H9 (cell line): ENCODE results near the gene CCDC27. TPM values are rescaled to one million over a fixed set of nuclear protein-coding genes. Genes with fewer than 3 reads are reported as not detected.

Source experiments
- DNase-seq: peaks from one replicate; pipeline ENCODE4 v3.0.0-alpha.2; 2017
- H2AFZ ChIP-seq: one replicate; pipeline ENCODE4 v1.6.1; 2013; ENCODE audit warnings: mild to moderate bottlenecking, low read length, control low read depth, moderate library complexity
- H2AK5ac ChIP-seq: 2 replicates; pipeline ENCODE4 v1.6.1; 2013; ENCODE audit warnings: low read length, control low read depth, mixed read lengths; ENCODE audit not compliant: insufficient read length
- H2BK120ac ChIP-seq: one replicate; pipeline ENCODE4 v1.6.1; 2013; ENCODE audit warnings: low read depth, mild to moderate bottlenecking, low read length, control low read depth, inconsistent platforms; ENCODE audit not compliant: poor library complexity, severe bottlenecking
- H2BK12ac ChIP-seq: 2 replicates; pipeline ENCODE4 v1.6.1; 2013; ENCODE audit warnings: low read length, control low read depth, mixed read lengths, low read depth; ENCODE audit not compliant: insufficient read length
- H2BK15ac ChIP-seq: 2 replicates; pipeline ENCODE4 v1.6.1; 2013; ENCODE audit warnings: low read depth, low read length, control low read depth
- H2BK20ac ChIP-seq: one replicate; pipeline ENCODE4 v1.6.1; 2013; ENCODE audit warnings: low read depth, mild to moderate bottlenecking, low read length, control low read depth, inconsistent platforms; ENCODE audit not compliant: poor library complexity, severe bottlenecking
- H2BK5ac ChIP-seq: 2 replicates; pipeline ENCODE4 v1.6.1; 2013; ENCODE audit warnings: low read length, control low read depth, mixed read lengths; ENCODE audit not compliant: insufficient read length
- H3K14ac ChIP-seq: 2 replicates; pipeline ENCODE4 v1.6.1; 2013; ENCODE audit warnings: low read length, control low read depth; ENCODE audit not compliant: insufficient read depth
- H3K18ac ChIP-seq: 2 replicates; pipeline ENCODE4 v1.6.1; 2013; ENCODE audit warnings: low read depth, mild to moderate bottlenecking, mixed read lengths, low read length, control low read depth; ENCODE audit not compliant: insufficient read length
- H3K23ac ChIP-seq: 2 replicates; pipeline ENCODE4 v1.6.1; 2013; ENCODE audit warnings: low read length, control low read depth, mixed read lengths, low read depth; ENCODE audit not compliant: insufficient read length
- H3K23me2 ChIP-seq: 2 replicates; pipeline ENCODE4 v1.6.1; 2013; ENCODE audit warnings: low read depth, mild to moderate bottlenecking, mixed read lengths, low read length, control low read depth; ENCODE audit not compliant: insufficient read length, poor library complexity, severe bottlenecking
- H3K27ac ChIP-seq: 2 replicates; pipeline ENCODE4 v1.5.1; 2013; ENCODE audit warnings: low read length, control low read depth, mixed read lengths, low read depth; ENCODE audit not compliant: insufficient read length
- H3K27me3 ChIP-seq: 2 replicates; pipeline ENCODE4 v1.6.1; 2013; ENCODE audit warnings: low read length, control low read depth, inconsistent platforms; ENCODE audit not compliant: insufficient read depth
- H3K4ac ChIP-seq: 2 replicates; pipeline ENCODE4 v1.6.1; 2013; ENCODE audit warnings: low read depth, mild to moderate bottlenecking, control low read depth, inconsistent platforms, low read length, moderate library complexity
- H3K4me1 ChIP-seq: 2 replicates; pipeline ENCODE4 v1.6.1; 2013; ENCODE audit warnings: low read length, control low read depth, inconsistent platforms; ENCODE audit not compliant: insufficient read depth
- H3K4me2 ChIP-seq: 2 replicates; pipeline ENCODE4 v1.6.1; 2013; ENCODE audit warnings: low read length, control low read depth, mixed read lengths; ENCODE audit not compliant: insufficient read length, insufficient read depth
- H3K56ac ChIP-seq: 2 replicates; pipeline ENCODE4 v1.6.1; 2013; ENCODE audit warnings: low read depth, mild to moderate bottlenecking, mixed read lengths, low read length, control low read depth; ENCODE audit not compliant: insufficient read length
- H3K79me1 ChIP-seq: 2 replicates; pipeline ENCODE4 v1.6.1; 2013; ENCODE audit warnings: low read depth, mild to moderate bottlenecking, moderate library complexity, low read length, control low read depth, inconsistent platforms; ENCODE audit not compliant: insufficient read depth, poor library complexity, severe bottlenecking
- H3K79me2 ChIP-seq: 2 replicates; pipeline ENCODE4 v1.6.1; 2013; ENCODE audit warnings: low read length, control low read depth, inconsistent platforms; ENCODE audit not compliant: insufficient read depth
- H3K9ac ChIP-seq: 2 replicates; pipeline ENCODE4 v1.6.1; 2013; ENCODE audit warnings: low read length, control low read depth, mixed read lengths; ENCODE audit not compliant: insufficient read length; ENCODE audit errors: extremely low read depth
- H3K9me3 ChIP-seq: one replicate; pipeline ENCODE4 v1.6.1; 2013; ENCODE audit warnings: low read depth, low read length, inconsistent platforms; ENCODE audit not compliant: control insufficient read depth
- H3T11ph ChIP-seq: one replicate; pipeline ENCODE4 v1.6.1; 2013; ENCODE audit warnings: mild to moderate bottlenecking, low read length, control low read depth, inconsistent platforms
- H4K20me1 ChIP-seq: one replicate; pipeline ENCODE4 v1.6.1; 2013; ENCODE audit not compliant: control insufficient read depth, insufficient read length, insufficient read depth
- H4K5ac ChIP-seq: 2 replicates; pipeline ENCODE4 v1.6.1; 2013; ENCODE audit warnings: low read depth, mild to moderate bottlenecking, mixed read lengths, low read length, control low read depth; ENCODE audit not compliant: insufficient read length
- H4K8ac ChIP-seq: replicated peaks from 2 replicates; pipeline ENCODE4 v1.6.1; 2013; ENCODE audit warnings: low read length, control low read depth, mixed read lengths, low read depth; ENCODE audit not compliant: insufficient read length
- H4K91ac ChIP-seq: 2 replicates; pipeline ENCODE4 v1.6.1; 2013; ENCODE audit warnings: low read depth, mild to moderate bottlenecking, moderate library complexity, mixed read lengths, low read length, control low read depth; ENCODE audit not compliant: insufficient read length
- H3K27ac Mint-ChIP-seq, 3 experiments: 2 replicates in 2 of 3; 3 replicates in 1 of 3; pipeline ENCODE4 v1.8.0; 2020 to 2021; ENCODE audit warnings: mixed read lengths in 3 of 3, mild to moderate bottlenecking in 1 of 3, moderate library complexity in 1 of 3
- H3K27me3 Mint-ChIP-seq: 2 replicates; pipeline ENCODE4 v1.8.0; 2021; ENCODE audit warnings: low read depth, mild to moderate bottlenecking, moderate library complexity, mixed read lengths
- H3K36me3 Mint-ChIP-seq, 3 experiments: 2 replicates in 2 of 3; 3 replicates in 1 of 3; pipeline ENCODE4 v1.8.0; 2020 to 2021; ENCODE audit warnings: low read depth in 3 of 3, mixed read lengths in 3 of 3; ENCODE audit not compliant: insufficient read depth in 1 of 3
- H3K4me1 Mint-ChIP-seq, 2 experiments: 2 replicates each; pipeline ENCODE4 v1.8.0; 2020; ENCODE audit warnings: mixed read lengths in 2 of 2
- H3K4me3 Mint-ChIP-seq, 2 experiments: 2 replicates in 1 of 2; 3 replicates in 1 of 2; pipeline ENCODE4 v1.8.0; 2020 to 2021; ENCODE audit warnings: mild to moderate bottlenecking in 2 of 2, mixed read lengths in 2 of 2, moderate library complexity in 1 of 2
- H3K9me3 Mint-ChIP-seq, 2 experiments: 2 replicates in 1 of 2; 3 replicates in 1 of 2; pipeline ENCODE4 v1.8.0; 2020; ENCODE audit warnings: mild to moderate bottlenecking in 2 of 2, mixed read lengths in 2 of 2, moderate library complexity in 1 of 2
- WGBS: extraction: QIAGEN DNeasy Blood & Tissue Kit; methylation state at CpG from one replicate; pipeline ENCODE4 v1.1.7; 2013; ENCODE audit warnings: missing lambda C conversion rate, low lambda C conversion rate, mixed read lengths; ENCODE audit not compliant: insufficient read length; ENCODE audit errors: extremely low coverage; 5-methylcytosine and 5-hydroxymethylcytosine counted together
- total RNA-seq: library from RNA; stranded (reverse); gene quantifications from 2 replicates; pipeline ENCODE4 v1.2.1, GENCODE V29; 2021
- TF ChIP-seq, protein P1 (sequence below): fragments of 200-600 bp; sonication (generic); conservative IDR thresholded peaks from 3 replicates; pipeline ENCODE4 v1.8.0; 2021; ENCODE audit warnings: antibody characterized with exemption, mild to moderate bottlenecking

CCDC27 gene
- total RNA-seq, 1 experiment from 2014 or later: not detected

DNA sequence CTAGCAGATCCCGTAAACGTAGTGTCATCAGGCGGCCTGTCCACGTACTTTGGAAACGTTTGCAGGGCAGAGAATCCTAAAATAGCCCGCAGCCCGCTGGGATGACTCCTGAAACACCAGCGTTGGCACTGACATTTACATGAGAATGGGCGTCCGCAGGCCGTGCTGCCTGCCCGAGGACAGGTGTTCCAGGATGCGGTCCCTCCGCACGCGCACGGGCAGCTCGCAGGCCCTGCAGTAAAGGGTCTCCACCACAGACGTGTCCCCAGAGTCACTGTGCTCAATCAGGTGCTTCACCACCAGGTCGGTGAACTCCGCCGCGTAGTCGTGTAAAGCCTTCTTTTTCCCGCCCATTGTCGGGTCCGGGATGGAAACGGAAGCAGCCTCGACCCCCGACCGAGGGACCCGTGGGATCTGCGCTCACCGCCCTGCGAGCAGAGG is 5.8 kb upstream of the CCDC27 start:
- Histone ChIP-seq H2BK15ac (no peak overlapping the region; the same call in 1 of the 2 replicates), H3K9ac (peak overlapping the region; percentile 5), H3K27me3 (no peaks in the 10 kb centered on the region; the same call in 1 of the 2 replicates), H2BK5ac (no peak overlapping the region), H4K8ac (no peak overlapping the region), H3K27ac (no peak overlapping the region), H3K4ac (no peak overlapping the region), H3K56ac (no peak overlapping the region), H3K4me2 (peak overlapping the region; percentile 70), H3K79me2 (peaks cover 2% of the 10 kb centered on the region; the same call in 1 of the 2 replicates), H2AK5ac (no peak overlapping the region), H2AFZ (no peak overlapping the region), H4K5ac (no peak overlapping the region), H3K9me3 (no peaks in the 10 kb centered on the region), H3K14ac (peak overlapping the region; percentile 51; the same call in 1 of the 2 replicates), H3K4me1 (peaks cover 5% of the 10 kb centered on the region; the same call in 1 of the 2 replicates), H3K79me1 (no peaks in the 10 kb centered on the region), H3K23ac (no peak overlapping the region), H2BK12ac (no peak overlapping the region), H3K18ac (peak overlapping the region; percentile 60), H2BK120ac (no peak overlapping the region), H3T11ph (no peak overlapping the region), H3K23me2 (peaks cover 11% of the 10 kb centered on the region), H4K20me1 (peaks cover 5% of the 10 kb centered on the region), H2BK20ac (no peak overlapping the region), H4K91ac (no peak overlapping the region)
- H3K9me3 Mint-ChIP-seq: no peaks in the 10 kb centered on the region
- TF ChIP-seq, protein P1, sequence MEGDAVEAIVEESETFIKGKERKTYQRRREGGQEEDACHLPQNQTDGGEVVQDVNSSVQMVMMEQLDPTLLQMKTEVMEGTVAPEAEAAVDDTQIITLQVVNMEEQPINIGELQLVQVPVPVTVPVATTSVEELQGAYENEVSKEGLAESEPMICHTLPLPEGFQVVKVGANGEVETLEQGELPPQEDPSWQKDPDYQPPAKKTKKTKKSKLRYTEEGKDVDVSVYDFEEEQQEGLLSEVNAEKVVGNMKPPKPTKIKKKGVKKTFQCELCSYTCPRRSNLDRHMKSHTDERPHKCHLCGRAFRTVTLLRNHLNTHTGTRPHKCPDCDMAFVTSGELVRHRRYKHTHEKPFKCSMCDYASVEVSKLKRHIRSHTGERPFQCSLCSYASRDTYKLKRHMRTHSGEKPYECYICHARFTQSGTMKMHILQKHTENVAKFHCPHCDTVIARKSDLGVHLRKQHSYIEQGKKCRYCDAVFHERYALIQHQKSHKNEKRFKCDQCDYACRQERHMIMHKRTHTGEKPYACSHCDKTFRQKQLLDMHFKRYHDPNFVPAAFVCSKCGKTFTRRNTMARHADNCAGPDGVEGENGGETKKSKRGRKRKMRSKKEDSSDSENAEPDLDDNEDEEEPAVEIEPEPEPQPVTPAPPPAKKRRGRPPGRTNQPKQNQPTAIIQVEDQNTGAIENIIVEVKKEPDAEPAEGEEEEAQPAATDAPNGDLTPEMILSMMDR: no peak
- peaks cover 23 to 34% (median 32%) of the 10 kb centered on the region in 3 experiments; a peak in 6 of 7 replicates for H3K36me3 Mint-ChIP-seq
- H3K4me3 Mint-ChIP-seq: peak overlapping the region; percentile 92 to 95
- peaks cover 15% of the 10 kb centered on the region for H3K27me3 Mint-ChIP-seq
- WGBS: no CpG with 5 or more reads among the region's 35 CpGs
- H3K27ac Mint-ChIP-seq: peak overlapping the region; percentile 63 to 97 (median 97); a peak in 5 of 7 replicates
- peak; percentile 82 for DNase-seq
- peaks cover 18 to 19% of the 10 kb centered on the region in 2 experiments for H3K4me1 Mint-ChIP-seq
